Thymus (tissue), 11 donors: Measurements from ENCODE around the gene METTL22. TPM values are rescaled to one million over a fixed set of nuclear protein-coding genes. Genes with fewer than 3 reads are reported as not detected.

Source experiments
- DNase-seq, 9 donors: peaks; one replicate each; pipeline ENCODE4 v3.0.0-alpha.2; 2013; ENCODE audit warnings: low spot score in 9 of 9, low read depth in 6 of 9, missing footprints in 1 of 9
- H3K27ac ChIP-seq, 2 donors: one replicate each; pipeline ENCODE4 v1.5.1; 2013; ENCODE audit warnings: control low read depth in 1 of 2, low read depth in 1 of 2, low read length in 1 of 2, mild to moderate bottlenecking in 1 of 2, moderate library complexity in 1 of 2
- H3K27me3 ChIP-seq, 2 donors: one replicate each; pipeline ENCODE4 v1.5.1; 2013; ENCODE audit warnings: low read length in 1 of 2; ENCODE audit not compliant: control insufficient read depth in 2 of 2, insufficient read depth in 1 of 2
- H3K36me3 ChIP-seq, 2 donors: one replicate each; pipeline ENCODE4 v1.5.1; 2013; ENCODE audit warnings: low read length in 1 of 2, mild to moderate bottlenecking in 1 of 2, moderate library complexity in 1 of 2; ENCODE audit not compliant: control insufficient read depth in 2 of 2, insufficient read depth in 2 of 2
- H3K4me1 ChIP-seq, 2 donors: one replicate each; pipeline ENCODE4 v1.5.1; 2013; ENCODE audit warnings: low read length in 2 of 2; ENCODE audit not compliant: control insufficient read depth in 2 of 2, insufficient read depth in 2 of 2
- H3K4me3 ChIP-seq, 2 donors: one replicate each; pipeline ENCODE4 v1.5.1; 2013; ENCODE audit warnings: low read length in 2 of 2, control low read depth in 1 of 2, mild to moderate bottlenecking in 1 of 2
- H3K9me3 ChIP-seq, 2 donors: one replicate each; pipeline ENCODE4 v1.5.1; 2013; ENCODE audit warnings: low read length in 1 of 2, mild to moderate bottlenecking in 1 of 2; ENCODE audit not compliant: control insufficient read depth in 2 of 2, insufficient read depth in 1 of 2
- WGBS: extraction: QIAGEN DNeasy Blood & Tissue Kit; methylation state at CpG from one replicate; pipeline ENCODE4 v1.1.7; 2013; 5-methylcytosine and 5-hydroxymethylcytosine counted together
- polyA plus RNA-seq: library from polyadenylated mRNA; stranded (reverse); fragments of 200-250 nt; gene quantifications from one replicate; pipeline ENCODE4 v1.2.3, GENCODE V29; 2013
- total RNA-seq: library from RNA; stranded (reverse); fragments of 120-200 nt; gene quantifications from one replicate; pipeline ENCODE4 v1.2.4, GENCODE V29; 2013
- donor health status: healthy.

METTL22 gene
- total and polyA plus RNA-seq, 2 donors: 11.1 to 27.5 TPM

DNA sequence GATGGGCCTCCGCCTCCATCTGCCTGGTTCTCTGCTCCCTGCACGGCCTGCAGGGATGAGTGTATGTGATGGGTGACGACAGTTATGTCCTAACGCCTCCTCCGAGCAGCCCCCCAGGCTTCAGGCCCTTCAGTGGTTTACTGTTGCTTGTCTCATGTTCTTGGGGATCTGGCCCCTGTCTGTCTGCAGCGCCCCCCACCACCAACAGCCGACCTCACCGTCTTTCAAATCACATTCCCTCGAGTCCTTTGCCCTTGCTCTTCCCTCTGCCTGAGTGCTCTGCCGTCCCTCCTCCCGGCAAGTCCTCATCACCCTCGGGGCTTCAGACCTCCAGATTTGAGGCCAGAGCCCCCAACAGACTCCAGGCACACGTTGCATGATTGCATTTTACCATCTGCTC lies 18.2 kb downstream of the METTL22 start:
- 83% methylated on average over 13 of the region's 13 CpGs for WGBS
- H3K36me3 ChIP-seq: peaks cover 64 to 72% of the 10 kb centered on the region in 2 donors
- DNase-seq: no peak

DNA sequence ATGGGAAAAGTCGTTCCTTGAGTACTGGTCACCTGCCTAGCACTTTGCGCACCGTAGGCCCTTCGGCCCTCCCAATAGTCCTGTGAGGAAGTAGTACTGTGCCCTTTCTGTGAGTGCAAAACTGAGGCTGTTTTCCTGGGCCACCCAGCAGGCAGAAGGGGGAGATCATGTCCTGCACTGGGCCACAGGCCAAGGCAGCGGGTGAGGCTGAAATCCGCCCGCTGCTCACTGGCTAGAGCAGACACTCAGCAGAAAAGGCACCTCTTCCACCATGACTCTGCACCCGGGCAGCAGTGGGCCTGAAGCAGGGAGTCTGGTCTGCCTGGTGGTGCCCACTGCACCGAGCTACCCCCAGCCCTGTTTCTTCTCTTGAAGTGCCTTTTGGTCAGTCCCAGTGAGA lies 20.2 kb downstream of the METTL22 start:
- H3K36me3 ChIP-seq: peaks cover 69 to 76% of the 10 kb centered on the region in 2 donors
- no peak for DNase-seq
- 85% methylated on average over 9 of the region's 9 CpGs for WGBS

More for the DNA sequence above, 18.2 kb downstream of the METTL22 start:
- Histone ChIP-seq H3K4me1 (no peaks in the 10 kb centered on the region), H3K27me3 (no peaks in the 10 kb centered on the region), H3K4me3 (no peak overlapping the region), H3K27ac (no peak overlapping the region), H3K9me3 (no peaks in the 10 kb centered on the region)

DNA sequence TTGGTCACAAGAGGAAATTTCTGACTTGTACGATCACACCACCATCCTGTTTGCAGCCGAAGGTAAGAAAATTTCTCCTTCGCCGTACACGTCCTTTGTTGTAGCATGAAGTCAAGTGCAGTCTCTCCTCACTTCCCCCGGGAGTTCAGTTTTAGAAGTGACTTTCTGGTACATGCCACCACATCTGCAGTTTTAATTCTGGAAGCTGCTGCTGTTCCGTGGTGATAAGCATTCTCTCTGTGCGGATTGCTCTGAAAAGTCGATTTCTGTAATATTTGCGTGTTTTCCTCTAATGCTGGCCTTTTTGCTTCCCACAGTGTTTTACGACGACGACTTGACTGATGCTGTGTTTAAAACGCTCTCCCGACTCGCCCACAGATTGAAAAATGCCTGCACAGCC lies 20.6 kb downstream of the METTL22 start:
- no peaks in the 10 kb centered on the region for H3K4me1 ChIP-seq
- no peak overlapping the region for H3K4me3 ChIP-seq
- H3K36me3 ChIP-seq: peaks cover 64 to 78% of the 10 kb centered on the region in 2 donors
- no peaks in the 10 kb centered on the region for H3K27me3 ChIP-seq
- DNase-seq: no peak
- no peak overlapping the region for H3K27ac ChIP-seq
- H3K9me3 ChIP-seq: no peaks in the 10 kb centered on the region
- 90% methylated on average over 16 of the region's 16 CpGs for WGBS

More for the DNA sequence above, 20.2 kb downstream of the METTL22 start:
- Histone ChIP-seq H3K4me3 (no peak overlapping the region), H3K27ac (no peak overlapping the region), H3K4me1 (no peaks in the 10 kb centered on the region), H3K27me3 (no peaks in the 10 kb centered on the region), H3K9me3 (no peaks in the 10 kb centered on the region)

DNA sequence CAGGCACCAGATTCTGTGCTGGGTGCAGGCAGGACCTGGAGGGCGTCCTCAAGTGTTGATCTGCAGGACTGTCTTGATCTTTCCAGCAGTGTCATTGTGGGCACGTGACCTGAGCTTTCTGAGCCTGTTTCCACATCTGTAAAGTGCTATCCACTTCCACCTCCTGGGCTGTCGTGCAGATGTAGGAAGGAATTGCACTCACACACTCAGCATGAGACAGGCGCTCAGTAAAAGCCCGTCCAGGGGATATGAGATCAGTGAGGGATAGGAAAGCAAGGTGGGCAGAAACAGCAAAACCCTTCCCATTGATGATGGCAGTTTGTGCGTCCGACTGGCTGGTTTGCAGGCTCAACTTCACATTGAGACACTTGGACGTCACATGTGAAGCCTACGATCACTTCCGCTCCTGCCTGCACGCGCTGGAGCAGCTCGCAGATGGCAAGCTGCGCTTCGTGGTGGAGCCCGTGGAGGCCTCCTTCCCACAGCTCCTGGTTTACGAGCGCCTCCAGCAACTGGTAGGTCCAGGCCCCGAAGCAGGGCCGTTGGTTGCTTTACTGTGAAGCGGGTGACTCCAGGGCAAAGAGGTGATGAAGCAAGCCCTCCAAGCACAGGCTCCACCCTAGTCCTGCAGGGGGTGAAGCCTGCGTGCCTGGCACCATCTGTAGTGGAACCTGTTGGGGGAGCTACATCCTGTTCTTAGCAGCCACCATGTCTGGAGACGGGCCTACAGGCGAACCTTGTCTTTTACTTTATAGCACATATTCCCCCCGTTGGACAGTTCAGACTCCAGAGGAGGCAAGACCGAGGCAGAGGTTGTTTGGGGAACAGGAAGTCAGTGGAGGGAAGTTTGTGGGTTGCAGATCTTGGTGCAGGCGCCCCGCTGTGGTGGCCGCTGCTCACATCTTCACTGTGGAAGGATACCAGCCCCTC lies 23.0 kb downstream of the METTL22 start:
- Histone ChIP-seq H3K4me1 (no peaks in the 10 kb centered on the region), H3K4me3 (no peak overlapping the region), H3K36me3 (peaks cover 56 to 78% of the 10 kb centered on the region in 2 donors), H3K27me3 (no peaks in the 10 kb centered on the region), H3K9me3 (no peaks in the 10 kb centered on the region), H3K27ac (peak overlapping the region in 1 of 2 donors; percentile 15)
- WGBS: 63% methylated on average over 29 of the region's 29 CpGs
- DNase-seq: peak in 2 of 9 donors; percentile 9 to 26

DNA sequence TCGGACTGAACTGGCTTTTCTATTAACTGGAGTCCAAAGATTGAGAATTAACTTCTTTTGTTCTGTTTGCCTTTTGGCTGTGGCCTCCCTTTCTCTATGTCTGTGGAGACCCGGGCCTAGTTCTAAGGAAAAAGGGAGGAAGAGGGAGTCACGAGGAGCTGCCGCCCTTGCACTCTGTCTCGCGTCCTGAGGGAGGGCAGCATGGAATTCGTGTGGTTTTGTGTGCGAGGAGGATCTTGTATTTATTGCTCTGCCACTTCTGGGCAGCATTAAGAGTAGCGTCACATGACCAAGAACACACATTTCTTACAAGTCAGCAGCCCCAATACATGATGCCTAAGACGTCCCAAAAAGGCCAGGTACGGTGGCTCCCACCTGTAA lies 23.6 kb downstream of the METTL22 start:
- no peak for DNase-seq
- no peaks in the 10 kb centered on the region for H3K9me3 ChIP-seq
- H3K27ac ChIP-seq: no peak overlapping the region
- WGBS: 70% methylated on average over 11 of the region's 11 CpGs
- H3K27me3 ChIP-seq: no peaks in the 10 kb centered on the region
- peaks cover 49 to 71% of the 10 kb centered on the region in 2 donors for H3K36me3 ChIP-seq
- no peaks in the 10 kb centered on the region for H3K4me1 ChIP-seq
- no peak overlapping the region for H3K4me3 ChIP-seq

DNA sequence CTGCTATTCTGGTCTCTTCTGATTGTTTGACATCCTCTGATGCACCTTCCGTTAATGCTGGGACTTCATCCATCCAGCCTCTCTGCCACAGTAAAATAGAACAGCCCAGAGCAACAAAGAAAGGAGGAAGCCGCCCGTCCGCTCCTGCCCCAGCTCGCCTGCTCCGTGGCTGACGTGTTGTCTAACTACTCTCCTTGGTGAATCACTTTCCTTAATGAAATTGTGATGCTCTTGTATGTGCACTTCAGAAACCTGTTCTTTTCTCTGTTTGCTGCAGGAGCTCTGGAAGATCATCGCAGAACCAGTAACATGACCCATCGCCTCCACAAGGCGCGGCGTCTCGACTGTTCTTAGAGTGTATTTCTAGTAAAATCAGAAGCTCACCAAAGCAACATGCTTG lies 24.3 kb downstream of the METTL22 start:
- Histone ChIP-seq H3K4me3 (no peak overlapping the region), H3K4me1 (no peaks in the 10 kb centered on the region), H3K27me3 (no peaks in the 10 kb centered on the region), H3K36me3 (peaks cover 48 to 70% of the 10 kb centered on the region in 2 donors), H3K27ac (no peak overlapping the region), H3K9me3 (no peaks in the 10 kb centered on the region)
- WGBS: 92% methylated on average over 13 of the region's 13 CpGs
- no peak for DNase-seq

DNA sequence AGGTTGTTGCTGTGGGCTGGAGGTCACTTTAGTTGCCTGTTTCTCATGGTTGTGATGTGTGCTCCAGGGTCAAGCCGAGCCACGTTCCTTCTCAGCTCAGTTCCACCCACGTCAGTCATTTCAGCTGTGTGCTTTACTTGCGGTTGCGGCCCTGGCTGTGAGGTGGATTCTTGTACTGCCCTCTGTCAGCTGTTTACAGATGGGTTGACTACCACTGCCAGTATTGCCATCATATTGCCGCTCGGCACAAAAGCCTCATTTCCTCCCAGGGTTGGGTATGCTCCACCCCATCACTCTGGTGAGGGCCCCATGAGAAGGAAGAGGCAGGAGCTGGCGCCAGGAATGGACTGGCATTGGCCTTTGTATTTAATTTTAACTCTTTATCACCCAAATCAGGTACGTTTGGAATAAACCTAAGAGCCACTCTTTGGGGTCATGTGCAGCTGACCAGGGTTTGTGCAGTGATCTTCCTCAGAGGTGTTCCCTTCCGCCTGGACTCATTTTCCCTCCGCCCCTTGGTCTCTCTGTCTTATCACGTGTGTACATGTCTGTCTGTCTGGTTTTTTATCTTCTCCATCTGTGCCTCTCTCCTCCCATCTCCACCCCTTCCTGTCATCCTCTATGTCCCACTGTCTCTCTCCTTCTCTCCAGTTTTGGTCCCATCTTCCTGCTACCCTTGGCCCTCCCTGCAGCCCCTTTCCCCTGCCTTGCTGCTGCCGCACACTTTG lies 25.0 kb downstream of the METTL22 start:
- Histone ChIP-seq H3K36me3 (peaks cover 43 to 64% of the 10 kb centered on the region in 2 donors), H3K9me3 (no peaks in the 10 kb centered on the region), H3K27ac (no peak overlapping the region), H3K27me3 (no peaks in the 10 kb centered on the region), H3K4me1 (no peaks in the 10 kb centered on the region), H3K4me3 (no peak overlapping the region)
- WGBS: 96% methylated on average over 13 of the region's 13 CpGs
- DNase-seq: no peak

DNA sequence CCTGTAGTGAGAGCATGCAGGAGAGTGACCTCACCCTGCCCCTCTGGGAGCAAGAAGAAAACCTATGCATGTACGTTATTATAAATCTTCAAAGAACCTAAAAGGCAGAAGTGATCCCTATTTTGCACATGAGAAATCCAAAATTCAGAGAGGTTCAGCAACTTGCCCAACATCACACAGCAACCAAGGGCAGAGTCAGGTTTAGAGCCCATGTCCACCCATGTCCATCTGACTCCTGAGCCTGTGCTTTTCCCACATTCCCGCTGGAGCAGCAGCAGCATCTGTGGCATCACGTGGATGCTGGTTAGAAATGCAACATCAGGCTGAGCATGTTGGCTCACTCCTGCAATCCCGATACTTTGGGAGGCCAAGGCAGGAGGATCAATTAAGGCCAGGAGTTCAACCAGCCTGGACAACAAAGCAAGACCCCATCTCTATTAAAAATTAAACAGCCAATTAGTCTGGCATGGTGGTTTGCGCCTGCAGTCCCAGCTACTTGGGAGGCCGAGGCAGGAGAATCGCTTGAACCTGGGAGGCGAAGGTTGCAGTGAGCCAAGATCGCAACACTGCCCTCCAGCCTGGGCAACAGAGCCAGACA lies 26.3 kb downstream of the METTL22 start:
- Histone ChIP-seq H3K27ac (no peak overlapping the region), H3K4me3 (no peak overlapping the region), H3K27me3 (no peaks in the 10 kb centered on the region), H3K36me3 (peaks cover 31 to 50% of the 10 kb centered on the region in 2 donors), H3K4me1 (no peaks in the 10 kb centered on the region), H3K9me3 (no peaks in the 10 kb centered on the region)
- DNase-seq: no peak
- WGBS: 76% methylated on average over 9 of the region's 9 CpGs

DNA sequence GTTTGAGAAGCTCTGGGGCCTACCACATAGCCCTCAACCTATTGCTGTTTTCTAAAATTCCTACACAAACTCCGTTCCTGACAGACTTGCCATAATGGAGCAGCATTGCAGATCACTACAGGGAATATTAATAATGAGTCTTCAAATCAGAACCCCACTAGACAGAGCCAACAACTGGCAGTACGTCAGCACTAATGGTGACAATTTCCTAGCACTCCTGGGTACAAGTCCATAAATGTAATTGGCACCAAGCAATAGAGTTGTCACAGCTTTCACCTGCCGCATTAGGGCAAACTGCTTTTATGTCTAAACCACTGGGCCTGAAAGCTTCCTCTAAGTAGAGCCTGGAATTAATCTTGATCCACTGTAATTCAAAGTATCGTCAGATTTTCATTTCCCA lies 27.4 kb downstream of the METTL22 start:
- 87% methylated on average over 4 of the region's 4 CpGs for WGBS
- H3K36me3 ChIP-seq: peaks cover 26 to 48% of the 10 kb centered on the region in 2 donors
- H3K4me1 ChIP-seq: no peaks in the 10 kb centered on the region

More for the DNA sequence above, 27.4 kb downstream of the METTL22 start:
- DNase-seq: no peak
- H3K4me3 ChIP-seq: no peak overlapping the region
- H3K27ac ChIP-seq: no peak overlapping the region
- no peaks in the 10 kb centered on the region for H3K27me3 ChIP-seq
- no peaks in the 10 kb centered on the region for H3K9me3 ChIP-seq
